Skeletal muscle satellite cell (primary cell): ENCODE results near the gene PCDHGA11.

Experiments
- H3K27me3 ChIP-seq: 2 replicates; pipeline ENCODE4 v1.7.0; 2013; ENCODE audit warnings: low read length; ENCODE audit not compliant: control insufficient read depth, insufficient read depth
- H3K36me3 ChIP-seq: 2 replicates; pipeline ENCODE4 v1.7.0; 2013; ENCODE audit warnings: mild to moderate bottlenecking, control low read depth, low read length; ENCODE audit not compliant: insufficient read depth
- H3K4me1 ChIP-seq: 2 replicates; pipeline ENCODE4 v1.7.0; 2013; ENCODE audit warnings: low read length; ENCODE audit not compliant: control insufficient read depth, insufficient read depth
- H3K4me2 ChIP-seq: 2 replicates; pipeline ENCODE4 v1.7.0; 2013; ENCODE audit warnings: mild to moderate bottlenecking, low read length
- H3K4me3 ChIP-seq: 2 replicates; pipeline ENCODE4 v1.7.0; 2013; ENCODE audit warnings: low read length
- H3K9ac ChIP-seq: 2 replicates; pipeline ENCODE4 v1.7.0; 2013; ENCODE audit warnings: mild to moderate bottlenecking, low read depth, low read length, moderate library complexity
- H3K9me3 ChIP-seq: replicated peaks from 2 replicates; pipeline ENCODE4 v1.7.0; 2013; ENCODE audit warnings: mild to moderate bottlenecking, control low read depth, low read length

The PCDHGA11 gene

GRCh38 chr5:141441571-141442170 lies 20.8 kb downstream of the PCDHGA11 start:
- Histone ChIP-seq H3K4me3 (no peak overlapping the region), H3K9ac (no peak overlapping the region), H3K4me2 (no peak overlapping the region), H3K9me3 (peaks cover 5% of the 10 kb centered on the region), H3K36me3 (no peaks in the 10 kb centered on the region), H3K4me1 (no peaks in the 10 kb centered on the region), H3K27me3 (no peaks in the 10 kb centered on the region)

DNA sequence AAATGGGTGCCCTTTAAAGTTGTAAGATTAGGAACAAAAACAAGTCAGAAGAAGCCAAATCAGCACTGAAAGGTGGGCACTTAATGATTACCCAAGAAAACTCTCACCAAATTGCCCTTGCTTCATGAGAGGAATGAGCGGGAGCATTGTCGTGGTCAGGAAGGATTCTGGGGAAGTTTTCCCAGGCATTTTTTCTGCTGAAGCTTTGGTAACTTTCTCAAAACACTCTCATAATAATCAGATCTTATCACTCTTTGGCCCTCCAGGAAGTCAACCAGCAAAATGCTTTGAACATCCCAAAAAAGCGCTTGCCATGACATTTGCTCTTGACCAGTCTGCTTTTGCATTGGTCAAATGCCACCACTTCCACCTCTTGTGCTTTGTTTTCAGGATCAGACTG lies 44.5 kb downstream of the PCDHGA11 start:
- H3K36me3 ChIP-seq = no peaks in the 10 kb centered on the region
- no peak overlapping the region for H3K9ac ChIP-seq
- H3K4me3 ChIP-seq = no peak overlapping the region
- no peaks in the 10 kb centered on the region for H3K9me3 ChIP-seq
- no peak overlapping the region for H3K4me2 ChIP-seq
- H3K27me3 ChIP-seq = no peaks in the 10 kb centered on the region
- H3K4me1 ChIP-seq = no peaks in the 10 kb centered on the region
